Natural killer cell (primary cell): ENCODE measurements around the gene ARHGAP33. TPM values are rescaled to one million over a fixed set of nuclear protein-coding genes. Genes with fewer than 3 reads are reported as not detected.

Experiments
- ATAC-seq, 3 donors: fragments of 150-1000 bp in 2 of 3; fragments of 200-7000 bp in 1 of 3; cut with Tn5 transposase; 1 replicate in 1 of 3; 2 replicates in 2 of 3; pipeline ENCODE4 v1.10.0; 2021; ENCODE audit warnings: mild to moderate bottlenecking in 2 of 3, moderate library complexity in 2 of 3
- DNase-seq, 2 donors: peaks; one replicate each; pipeline versions ENCODE4 v3.0.0 to v3.0.0-alpha.2; 2013 to 2021; ENCODE audit warnings: mixed read lengths in 1 of 2
- H3K27ac ChIP-seq: one replicate; pipeline ENCODE4 v1.5.1; 2013; ENCODE audit warnings: mild to moderate bottlenecking, low read length
- H3K27me3 ChIP-seq: one replicate; pipeline ENCODE4 v1.6.1; 2013; ENCODE audit warnings: low read length; ENCODE audit not compliant: control insufficient read depth, insufficient read depth
- H3K36me3 ChIP-seq: one replicate; pipeline ENCODE4 v1.6.1; 2013; ENCODE audit warnings: low read length; ENCODE audit not compliant: control insufficient read depth, insufficient read depth
- H3K4me1 ChIP-seq: one replicate; pipeline ENCODE4 v1.6.1; 2013; ENCODE audit warnings: low read length; ENCODE audit not compliant: control insufficient read depth, insufficient read depth
- H3K4me3 ChIP-seq: one replicate; pipeline ENCODE4 v1.5.1; 2013; ENCODE audit warnings: low read length
- H3K9me3 ChIP-seq: one replicate; pipeline ENCODE4 v1.6.1; 2013; ENCODE audit warnings: low read length; ENCODE audit not compliant: control insufficient read depth, insufficient read depth
- H3K27ac Mint-ChIP-seq, 2 donors: one replicate each; pipeline ENCODE4 v1.8.0; 2022; ENCODE audit warnings: mild to moderate bottlenecking in 2 of 2, mixed read lengths in 2 of 2, moderate library complexity in 1 of 2
- H3K27me3 Mint-ChIP-seq, 2 donors: one replicate each; pipeline ENCODE4 v1.8.0; 2022; ENCODE audit warnings: low read depth in 2 of 2, mixed read lengths in 2 of 2
- H3K36me3 Mint-ChIP-seq: one replicate; pipeline ENCODE4 v1.8.0; 2022; ENCODE audit warnings: mixed read lengths
- H3K4me1 Mint-ChIP-seq, 2 donors: one replicate each; pipeline ENCODE4 v1.8.0; 2022; ENCODE audit warnings: mixed read lengths in 2 of 2
- H3K4me3 Mint-ChIP-seq: one replicate; pipeline ENCODE4 v1.8.0; 2022; ENCODE audit warnings: mild to moderate bottlenecking, moderate library complexity, mixed read lengths
- H3K9me3 Mint-ChIP-seq, 2 donors: one replicate each; pipeline ENCODE4 v1.8.0; 2022; ENCODE audit warnings: mixed read lengths in 2 of 2
- WGBS: methylation state at CpG from one replicate; pipeline ENCODE4 v1.1.7; 2013; ENCODE audit warnings: missing lambda C conversion rate; ENCODE audit not compliant: insufficient coverage; 5-methylcytosine and 5-hydroxymethylcytosine counted together
- intact Hi-C: fragments of 100-400 bp; cut with micrococcal nuclease; formaldehyde crosslinking; loops from one replicate; pipeline ENCODE4 v1.14.2; 2022
- total RNA-seq, 4 donors: library from RNA; stranded (reverse); fragments of 120-200 nt in 1 of 4; gene quantifications; one replicate each; pipeline versions ENCODE4 v1.2.3 to v1.2.4, GENCODE V29; 2013 to 2022
- TF ChIP-seq, protein P1 (sequence below): fragments of 200-600 bp; IDR thresholded peaks from one replicate; pipeline ENCODE4 v1.8.0; 2022; ENCODE audit warnings: antibody characterized with exemption

Gene ARHGAP33
- total RNA-seq, 3 donors from 2014 or later (not counting 1 experiment from before 2014, with no cell fraction given): 34.4 to 39.3 (median 37.5) TPM

DNA sequence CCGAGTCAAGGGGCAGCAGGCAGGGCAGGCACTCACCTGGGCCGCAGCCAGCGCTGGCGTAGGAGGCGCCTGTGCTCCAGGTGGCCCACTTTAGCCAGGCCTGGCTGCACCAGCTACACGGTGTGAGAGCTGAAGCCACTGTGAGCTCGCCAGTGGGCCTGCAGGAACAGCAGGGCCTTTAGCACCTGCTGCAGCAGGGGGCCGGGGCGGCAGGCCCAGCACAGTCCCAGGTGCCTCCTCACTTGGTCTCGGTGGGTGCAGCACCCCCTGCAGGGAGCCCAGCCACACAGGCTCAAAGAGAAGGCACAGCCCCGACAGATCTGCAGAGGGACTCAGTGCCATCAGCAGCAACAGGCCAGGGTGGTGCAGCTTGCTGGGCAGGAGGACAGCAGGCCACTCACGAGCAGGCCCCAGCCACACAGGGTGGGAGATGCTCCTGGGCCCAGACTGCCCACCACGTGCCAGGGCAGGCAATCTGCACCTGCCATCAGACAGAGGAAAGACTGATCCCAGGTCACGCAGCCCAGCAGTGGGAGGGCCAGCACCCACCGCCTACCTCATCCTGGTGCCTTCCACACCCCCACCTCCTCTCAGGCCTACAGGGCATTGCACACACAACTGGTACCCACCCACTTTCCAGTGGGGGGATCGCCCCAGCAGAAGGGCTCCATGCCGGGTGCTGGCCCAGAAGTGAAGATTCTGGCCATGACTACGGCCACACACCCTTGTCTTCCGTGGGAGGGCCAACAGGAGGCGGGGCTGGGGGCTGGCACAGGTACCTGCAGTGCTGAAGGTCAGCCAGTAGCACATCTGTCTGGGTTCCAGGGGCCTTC lies 15.8 kb downstream of the ARHGAP33 start:
- ATAC-seq (no peak), DNase-seq (peak in 1 of 2 donors; percentile 34)
- Mint-ChIP-seq H3K9me3 (no peaks in the 10 kb centered on the region), H3K4me3 (no peak overlapping the region), H3K4me1 (no peaks in the 10 kb centered on the region), H3K27ac (no peak overlapping the region), H3K36me3 (no peaks in the 10 kb centered on the region), H3K27me3 (peaks cover 0 to 10% of the 10 kb centered on the region in 2 donors)
- Histone ChIP-seq H3K9me3 (no peaks in the 10 kb centered on the region), H3K4me1 (no peaks in the 10 kb centered on the region), H3K27ac (no peak overlapping the region), H3K4me3 (no peak overlapping the region), H3K36me3 (no peaks in the 10 kb centered on the region), H3K27me3 (no peaks in the 10 kb centered on the region)
- WGBS: 80% methylated on average over 20 of the region's 20 CpGs
- TF ChIP-seq, protein P1, sequence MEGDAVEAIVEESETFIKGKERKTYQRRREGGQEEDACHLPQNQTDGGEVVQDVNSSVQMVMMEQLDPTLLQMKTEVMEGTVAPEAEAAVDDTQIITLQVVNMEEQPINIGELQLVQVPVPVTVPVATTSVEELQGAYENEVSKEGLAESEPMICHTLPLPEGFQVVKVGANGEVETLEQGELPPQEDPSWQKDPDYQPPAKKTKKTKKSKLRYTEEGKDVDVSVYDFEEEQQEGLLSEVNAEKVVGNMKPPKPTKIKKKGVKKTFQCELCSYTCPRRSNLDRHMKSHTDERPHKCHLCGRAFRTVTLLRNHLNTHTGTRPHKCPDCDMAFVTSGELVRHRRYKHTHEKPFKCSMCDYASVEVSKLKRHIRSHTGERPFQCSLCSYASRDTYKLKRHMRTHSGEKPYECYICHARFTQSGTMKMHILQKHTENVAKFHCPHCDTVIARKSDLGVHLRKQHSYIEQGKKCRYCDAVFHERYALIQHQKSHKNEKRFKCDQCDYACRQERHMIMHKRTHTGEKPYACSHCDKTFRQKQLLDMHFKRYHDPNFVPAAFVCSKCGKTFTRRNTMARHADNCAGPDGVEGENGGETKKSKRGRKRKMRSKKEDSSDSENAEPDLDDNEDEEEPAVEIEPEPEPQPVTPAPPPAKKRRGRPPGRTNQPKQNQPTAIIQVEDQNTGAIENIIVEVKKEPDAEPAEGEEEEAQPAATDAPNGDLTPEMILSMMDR: no peak
- intact Hi-C loops: no loop called here

GRCh38 chr19:35791814-35792279 lies 16.5 kb downstream of the ARHGAP33 start:
- TF ChIP-seq, protein P1: no peak
- H3K4me3 Mint-ChIP-seq: no peak overlapping the region
- no peaks in the 10 kb centered on the region for H3K9me3 Mint-ChIP-seq
- WGBS: 92% methylated on average over 9 of the region's 9 CpGs
- Histone ChIP-seq H3K4me1 (no peaks in the 10 kb centered on the region), H3K27ac (no peak overlapping the region), H3K27me3 (peaks cover 3% of the 10 kb centered on the region), H3K4me3 (no peak overlapping the region), H3K9me3 (no peaks in the 10 kb centered on the region), H3K36me3 (no peaks in the 10 kb centered on the region)
- H3K36me3 Mint-ChIP-seq: no peaks in the 10 kb centered on the region
- peaks cover 0 to 17% of the 10 kb centered on the region in 2 donors for H3K27me3 Mint-ChIP-seq
- DNase-seq (no peak), ATAC-seq (no peak)
- intact Hi-C loops: no loop called here
- H3K4me1 Mint-ChIP-seq: peaks cover 0 to 4% of the 10 kb centered on the region in 2 donors
- no peak overlapping the region for H3K27ac Mint-ChIP-seq

DNA sequence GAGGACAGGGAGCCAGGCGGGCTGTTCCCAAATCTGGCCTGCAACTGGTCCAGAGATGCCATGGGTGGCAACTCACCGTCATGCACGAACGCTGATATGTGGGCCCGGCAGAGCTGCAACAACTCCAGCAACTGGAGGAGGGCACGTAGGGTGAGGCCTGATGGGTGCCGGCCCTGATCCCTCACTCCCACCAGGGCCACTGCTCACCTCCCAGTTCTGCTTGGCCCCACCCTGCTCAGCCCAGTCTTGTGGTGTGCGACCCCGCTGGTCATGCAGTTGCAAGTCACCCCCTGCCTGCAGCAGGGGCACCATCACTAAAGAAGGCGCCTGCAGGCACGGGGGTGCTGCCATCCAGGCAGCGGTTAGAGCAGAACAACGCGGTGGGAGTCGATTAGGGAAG lies 16.9 kb downstream of the ARHGAP33 start:
- TF ChIP-seq, protein P1: no peak
- Histone ChIP-seq H3K9me3 (no peaks in the 10 kb centered on the region), H3K4me1 (peaks cover 4% of the 10 kb centered on the region), H3K27ac (no peak overlapping the region), H3K27me3 (peaks cover 3% of the 10 kb centered on the region), H3K36me3 (no peaks in the 10 kb centered on the region), H3K4me3 (no peak overlapping the region)
- H3K4me3 Mint-ChIP-seq: no peak overlapping the region
- no peaks in the 10 kb centered on the region for H3K36me3 Mint-ChIP-seq
- H3K9me3 Mint-ChIP-seq: no peaks in the 10 kb centered on the region
- no peak overlapping the region for H3K27ac Mint-ChIP-seq
- ATAC-seq (no peak), DNase-seq (no peak)
- H3K27me3 Mint-ChIP-seq: peaks cover 0 to 22% of the 10 kb centered on the region in 2 donors
- intact Hi-C loops: no loop called here
- peaks cover 0 to 9% of the 10 kb centered on the region in 2 donors for H3K4me1 Mint-ChIP-seq
- WGBS: 92% methylated on average over 15 of the region's 15 CpGs
